CD4-positive, alpha-beta T cell treated with Interleukin-4 for 1 hour (primary cell): ENCODE data around the gene AFF2.

ENCODE experiments used
- DNase-seq, 2 donors: peaks; one replicate each; pipeline ENCODE4 v3.0.0-alpha.2; 2020 to 2022

The AFF2 gene

DNA sequence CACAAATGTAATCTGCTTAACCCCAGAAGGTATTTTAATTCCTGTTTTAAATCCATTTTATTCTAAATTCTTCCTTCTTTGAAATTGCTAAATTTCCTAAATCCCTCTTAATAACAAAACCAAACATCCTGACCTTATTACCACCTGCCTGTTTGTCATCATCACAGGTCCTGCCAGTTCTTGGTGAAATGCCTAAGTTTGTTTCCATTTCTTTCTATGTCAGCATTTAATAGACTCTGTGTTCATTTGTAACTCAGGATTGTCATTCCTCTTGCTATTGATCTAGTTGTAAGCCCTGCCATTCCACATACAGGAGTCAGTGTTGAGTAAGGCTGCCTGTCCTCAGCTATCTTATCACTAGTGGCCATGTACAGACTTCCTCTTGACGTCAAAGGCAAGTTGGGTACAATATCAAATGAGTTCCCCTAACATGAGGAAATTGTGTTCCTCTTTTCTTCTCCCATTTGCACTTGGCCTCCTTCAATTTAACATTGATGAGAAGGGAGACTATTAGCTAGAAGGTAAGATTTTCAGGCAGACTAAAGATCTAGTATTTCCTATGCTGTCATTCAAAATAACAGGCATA lies 440.1 kb downstream of the AFF2 start:
- DNase-seq, result no peak

GRCh38 chrX:148942754-148943153 lies 442.3 kb downstream of the AFF2 start:
- DNase-seq, result no peak

DNA sequence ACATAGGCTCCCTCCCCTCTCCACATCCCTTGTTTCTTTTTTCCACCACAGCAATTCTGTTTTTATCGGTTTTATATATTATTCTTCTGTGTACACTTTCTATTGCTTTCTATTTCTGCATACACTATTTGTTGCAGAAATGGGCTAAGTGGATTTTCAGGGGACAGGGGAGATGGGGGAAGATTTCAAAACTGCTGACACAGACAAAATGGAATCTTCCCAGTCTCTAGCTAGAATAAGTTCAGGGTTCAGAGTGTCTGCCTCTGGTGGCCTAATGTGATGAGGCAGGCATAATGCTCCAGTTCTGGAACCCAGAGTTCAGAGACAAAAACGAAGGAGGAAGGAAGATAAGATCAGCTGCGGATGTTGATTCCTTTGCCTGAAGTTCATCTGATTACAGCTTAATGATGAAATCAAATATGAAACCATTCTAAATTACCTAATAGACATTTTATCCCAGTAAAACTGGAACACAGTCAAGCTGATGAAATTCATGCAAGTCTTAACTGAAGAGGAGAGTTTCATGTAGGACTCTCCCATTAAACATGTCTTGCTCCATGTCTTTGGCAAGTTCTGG lies 447.1 kb downstream of the AFF2 start:
- DNase-seq, result no peak

- DNase-seq, result no peak
Measured at GRCh38 chrX:148956352-148956751, 455.9 kb downstream of the AFF2 start.

GRCh38 chrX:148958901-148959300 lies 458.5 kb downstream of the AFF2 start:
- no peak for DNase-seq

- DNase-seq, result no peak
Measured at GRCh38 chrX:148960060-148960459, 459.6 kb downstream of the AFF2 start.

- DNase-seq, result no peak
Measured at GRCh38 chrX:148961985-148962384, 461.6 kb downstream of the AFF2 start.

DNA sequence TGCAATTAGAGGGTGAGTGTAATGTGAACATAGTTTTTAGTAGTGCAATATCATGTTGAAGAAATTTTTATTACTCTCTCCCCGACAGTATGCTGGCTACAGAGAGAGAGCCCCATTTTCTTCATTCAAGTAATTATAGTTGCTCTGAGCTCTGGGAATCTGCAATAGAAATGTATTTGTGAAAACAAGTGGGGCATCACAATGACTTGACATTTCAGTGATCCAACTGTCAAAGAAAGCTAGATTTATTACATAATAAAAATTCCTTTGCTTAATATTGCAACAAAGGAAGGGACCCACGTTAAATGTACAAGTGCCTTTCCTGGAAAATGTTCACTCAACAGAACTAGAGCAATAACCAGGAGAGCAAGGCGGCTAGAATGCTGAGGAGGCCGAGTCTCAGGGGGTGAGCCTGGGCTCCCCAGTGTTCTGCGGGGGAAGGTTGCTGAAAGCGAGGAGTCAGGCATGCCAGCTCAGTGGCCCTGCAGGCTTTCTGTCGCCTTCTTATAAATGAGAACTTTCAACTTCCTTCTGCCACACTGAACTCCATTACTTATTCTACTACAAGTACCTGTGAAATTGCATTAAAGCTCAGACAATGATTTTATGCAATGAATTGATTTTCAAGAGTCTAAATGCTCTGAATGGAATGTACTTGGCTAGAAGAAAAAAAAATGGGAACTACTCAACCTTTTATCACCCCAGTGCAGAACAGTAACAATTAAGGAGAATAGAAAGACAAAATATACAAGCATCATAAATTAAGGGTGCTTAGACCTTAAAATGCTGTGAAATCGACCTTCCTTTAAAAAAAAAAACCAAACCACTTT lies 476.4 kb downstream of the AFF2 start:
- no peak for DNase-seq

DNA sequence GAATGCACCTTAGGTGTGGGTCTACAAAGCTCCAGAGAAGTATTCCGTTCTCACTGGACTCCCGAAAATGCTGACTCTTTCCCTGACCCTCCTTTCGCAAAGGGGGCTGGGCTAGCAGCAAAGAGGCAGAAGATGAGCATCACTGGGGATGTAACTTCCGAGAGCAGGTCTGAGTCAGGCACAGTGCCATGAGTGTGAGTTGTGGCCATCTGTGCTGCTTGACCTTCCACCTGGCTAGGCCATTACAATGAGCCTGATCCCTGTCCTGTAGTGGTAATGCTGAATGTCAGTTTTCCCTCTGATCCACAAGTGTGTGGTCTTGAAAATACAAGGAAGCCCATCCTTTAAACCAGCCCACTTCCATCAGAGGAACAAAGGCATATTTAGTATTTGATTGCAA lies 479.4 kb downstream of the AFF2 start:
- no peak for DNase-seq

- DNase-seq, result no peak
Measured at GRCh38 chrX:148984238-148984637, 483.8 kb downstream of the AFF2 start.

GRCh38 chrX:148991502-148991901 lies 491.1 kb downstream of the AFF2 start:
- no peak for DNase-seq

DNA sequence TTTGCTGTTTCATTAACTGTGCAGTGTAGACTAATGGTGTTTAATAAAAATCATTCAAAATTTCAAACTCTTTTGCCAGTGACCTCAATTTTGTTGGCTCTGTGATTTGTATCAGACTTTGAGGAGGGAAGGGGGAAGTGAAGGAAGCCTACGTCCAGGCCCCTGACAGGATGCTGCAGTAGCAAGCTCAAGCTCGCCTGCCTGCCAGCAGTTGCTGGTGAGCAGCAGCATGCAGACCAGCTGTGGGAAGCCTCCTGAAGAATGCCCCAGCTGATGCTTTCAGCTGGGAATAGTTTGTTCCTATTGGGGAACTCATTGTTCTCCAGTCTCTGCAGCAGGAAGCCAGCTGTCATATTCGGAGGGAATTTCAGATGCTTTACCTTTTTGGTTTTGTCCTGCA lies 495.2 kb downstream of the AFF2 start:
- DNase-seq, result no peak

- no peak for DNase-seq
Measured at GRCh38 chrX:149002320-149002719, 501.9 kb downstream of the AFF2 start.

- DNase-seq, result no peak
Measured at GRCh38 chrX:149003863-149004660, 503.6 kb downstream of the AFF2 start.

DNA sequence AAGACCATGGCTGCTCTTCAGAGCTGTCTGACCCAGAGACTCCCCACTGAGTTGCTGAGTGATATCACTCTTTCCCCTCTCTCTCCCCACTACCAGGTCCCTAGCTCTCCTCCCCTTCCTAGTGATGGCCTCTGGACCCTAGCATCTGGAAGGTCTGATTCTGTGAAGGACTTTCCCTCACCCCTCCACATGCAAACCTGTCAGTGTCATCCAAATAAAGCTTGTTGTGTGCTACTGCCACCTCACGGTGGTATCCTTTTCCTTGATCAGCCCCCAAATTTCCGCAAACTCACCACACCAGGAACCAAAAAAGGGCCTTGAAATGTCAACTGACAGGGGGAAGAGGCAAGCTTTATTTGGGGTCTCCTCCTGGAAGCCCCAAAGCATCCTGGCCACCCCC lies 504.5 kb downstream of the AFF2 start:
- no peak for DNase-seq

- no peak for DNase-seq
Measured at GRCh38 chrX:149006235-149006634, 505.8 kb downstream of the AFF2 start.

DNA sequence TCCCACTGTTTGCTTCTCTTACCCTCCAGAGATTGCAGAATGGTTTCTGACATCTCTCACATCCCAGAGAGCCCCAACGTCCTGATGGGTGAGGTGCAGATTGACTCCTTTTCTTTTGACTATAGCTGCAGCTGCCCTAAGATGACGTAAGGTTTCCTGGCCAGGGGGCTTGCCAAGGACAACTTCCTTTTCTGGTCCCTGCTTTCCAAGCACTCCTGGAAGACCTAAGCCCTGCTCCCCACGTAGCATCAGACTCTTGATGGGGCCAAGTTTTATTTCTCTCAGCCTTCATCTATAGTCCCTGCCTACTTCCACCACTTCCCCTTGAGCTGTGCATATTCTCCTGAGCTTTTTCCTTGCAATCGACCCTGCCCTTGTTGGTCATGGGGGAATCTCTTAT lies 507.0 kb downstream of the AFF2 start:
- DNase-seq, result no peak

DNA sequence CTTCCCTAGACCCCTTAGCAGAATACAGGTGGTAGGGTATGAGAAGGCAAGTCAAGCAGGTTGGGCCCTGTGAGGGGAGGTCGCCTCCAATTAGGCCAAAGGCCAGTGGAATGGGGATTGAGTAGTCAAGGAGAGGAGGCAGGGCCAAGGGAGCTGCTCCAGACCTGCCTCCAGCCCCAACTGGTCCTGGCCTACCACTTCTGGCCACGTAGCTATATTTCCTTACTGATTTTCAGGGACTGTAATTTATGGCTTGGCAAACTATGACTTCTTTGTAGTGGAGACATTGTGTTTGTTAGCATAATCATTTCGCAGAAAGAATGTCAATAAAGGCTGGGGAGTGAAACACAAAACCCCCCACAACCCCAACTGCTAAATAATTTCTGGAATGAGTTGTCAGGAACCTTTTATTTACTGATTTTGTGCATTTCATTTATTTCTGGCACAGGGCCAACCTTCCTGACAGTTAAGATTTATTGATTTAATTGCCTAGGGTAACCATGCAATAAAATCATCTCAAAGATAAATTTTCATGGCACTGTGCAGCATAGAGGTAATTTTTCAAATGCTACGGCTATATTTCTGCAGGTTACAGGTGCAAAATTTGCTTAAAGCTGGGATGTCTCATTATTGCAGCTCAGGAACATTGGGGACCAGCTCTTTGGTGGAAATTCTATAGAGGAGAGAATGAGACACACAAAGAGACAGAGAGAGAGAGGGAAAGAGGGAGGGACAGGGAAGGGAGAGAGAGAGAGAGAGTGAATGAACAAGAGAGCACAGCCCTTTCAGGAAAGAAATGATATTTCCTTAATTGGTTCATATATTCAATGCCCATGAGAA lies 509.8 kb downstream of the AFF2 start:
- no peak for DNase-seq

DNA sequence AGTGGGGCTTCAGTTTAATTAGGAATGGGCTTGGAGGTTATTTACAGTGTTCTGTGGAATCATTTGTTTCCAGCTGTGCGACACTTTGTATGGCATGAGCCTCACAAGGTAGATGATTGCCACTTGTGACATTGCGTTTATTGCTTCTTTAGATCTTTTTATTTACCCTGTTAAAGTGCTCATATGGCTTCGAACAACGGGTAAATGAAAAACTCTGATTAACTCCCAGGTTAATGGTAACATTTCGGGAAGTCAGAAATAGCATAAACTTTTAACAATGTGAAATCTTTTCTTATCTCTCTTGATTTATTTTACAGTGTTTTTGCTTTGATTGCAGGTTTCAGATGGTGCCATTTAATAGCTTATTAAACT lies 510.4 kb downstream of the AFF2 start:
- DNase-seq, result no peak

DNA sequence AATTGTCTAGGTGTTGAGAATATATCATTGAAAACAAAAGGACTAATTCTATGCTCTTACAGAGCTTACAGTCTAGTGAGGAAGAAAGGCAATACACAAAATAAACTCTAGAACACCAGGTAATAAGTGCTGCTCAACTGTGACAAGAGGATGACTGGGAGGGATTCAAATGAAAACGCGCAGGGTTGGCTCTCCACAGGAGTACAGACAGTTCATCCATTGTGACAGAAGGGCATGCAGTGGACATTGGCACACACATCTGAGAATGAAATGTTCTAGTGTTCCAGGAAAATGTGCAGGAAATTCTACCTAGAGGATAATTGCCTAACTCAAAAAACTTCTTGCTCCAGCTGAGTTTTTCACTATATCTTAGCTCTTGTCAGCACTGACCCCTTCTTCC lies 512.7 kb downstream of the AFF2 start:
- no peak for DNase-seq

- DNase-seq, result no peak
Measured at GRCh38 chrX:149021159-149021558, 520.7 kb downstream of the AFF2 start.

- DNase-seq, result no peak
Measured at GRCh38 chrX:149022485-149022884, 522.1 kb downstream of the AFF2 start.

DNA sequence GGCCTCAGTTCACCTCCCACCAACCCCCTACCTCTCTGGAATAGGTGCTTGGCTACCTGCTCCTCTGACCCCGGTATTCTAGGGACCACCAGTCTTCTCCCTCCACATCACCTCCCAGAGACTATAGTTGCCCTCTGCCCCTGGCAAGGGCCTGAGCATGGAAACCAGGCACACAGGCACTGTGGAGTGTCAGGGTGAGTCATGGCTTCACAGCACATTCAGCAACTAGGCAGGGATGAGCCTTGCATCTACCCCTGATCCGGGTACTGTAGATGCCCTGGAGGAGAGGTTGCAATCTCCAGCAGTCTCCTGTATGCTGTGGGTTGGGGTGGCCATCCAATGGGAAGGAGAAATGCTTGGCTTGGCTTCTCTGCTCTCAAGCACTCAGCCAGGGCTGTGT lies 532.0 kb downstream of the AFF2 start:
- no peak for DNase-seq
